Activated CD4-positive, alpha-beta T cell treated with anti-CD3 and anti-CD28 coated beads, Interleukin-2, amount 50 U/mL, for 1 hour (primary cell): ENCODE data around the gene MAP7.
"Not testable (repeated sequence)": the region's sequence is repeated elsewhere in the genome, so short reads cannot be mapped to it uniquely, and the experiment has no call there.

Source experiments
- DNase-seq: peaks from one replicate; pipeline ENCODE4 v3.0.0-alpha.2; 2020

MAP7 gene

DNA sequence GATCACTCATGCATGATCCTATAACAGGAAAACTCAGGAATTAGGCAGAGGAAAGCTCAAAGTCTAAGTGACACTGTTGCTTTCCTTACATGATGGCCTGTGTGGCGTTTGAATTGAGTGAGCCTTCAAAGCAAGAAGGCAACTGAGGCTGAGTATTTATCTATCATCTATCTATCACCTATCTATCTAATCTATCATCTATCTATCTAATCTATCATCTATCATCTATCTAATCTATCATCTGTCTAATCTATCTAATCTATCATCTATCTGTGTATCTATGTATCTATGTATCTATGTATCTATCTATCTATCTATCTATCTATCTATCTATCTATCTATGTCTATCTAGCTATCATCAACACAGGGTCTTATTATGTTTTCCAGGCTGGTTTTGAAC lies 218.8 kb downstream of the MAP7 start:
- no peak for DNase-seq

DNA sequence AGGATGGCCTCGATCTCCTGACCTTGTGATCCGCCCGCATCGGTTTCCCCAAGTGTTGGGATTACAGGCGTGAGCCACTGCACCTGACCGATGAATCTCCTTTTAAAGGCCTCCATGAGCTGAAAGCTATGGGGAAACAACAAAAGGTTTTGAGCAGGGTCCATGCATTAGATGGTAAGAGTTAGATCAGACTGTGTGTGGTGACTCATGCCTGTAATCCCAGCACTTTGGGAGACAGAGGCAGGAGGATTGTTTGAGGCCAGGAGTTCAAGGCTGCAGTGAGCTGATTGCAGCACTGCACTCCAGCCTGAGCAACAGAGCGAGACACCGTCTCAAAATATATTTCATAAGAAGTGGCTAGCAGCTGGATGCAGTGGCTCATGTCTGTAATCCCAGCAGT lies 219.6 kb downstream of the MAP7 start:
- DNase-seq: no peak

DNA sequence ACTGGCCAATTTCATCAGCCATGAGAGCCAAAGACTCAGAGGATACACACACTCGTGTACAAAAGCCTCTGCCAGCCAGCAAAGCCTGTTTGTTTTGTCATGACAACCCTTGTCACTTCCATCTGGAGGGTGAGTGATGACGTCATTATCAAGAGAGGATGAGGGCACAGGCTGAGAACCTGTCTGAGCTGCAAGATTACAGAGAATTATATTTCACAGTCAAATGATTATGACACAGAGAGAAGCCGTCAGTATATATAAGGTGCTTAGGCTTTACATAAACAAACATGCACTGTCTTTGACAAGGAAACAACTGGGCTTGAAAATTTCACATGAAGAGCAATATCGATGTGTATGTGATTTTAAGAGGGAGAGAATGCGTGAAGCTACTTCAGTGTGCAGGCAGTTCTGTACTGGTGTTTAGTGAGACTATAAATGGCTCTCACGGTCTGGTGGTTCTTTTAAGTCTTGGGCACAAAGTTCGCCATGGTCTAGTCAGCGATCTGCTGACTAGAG lies 224.1 kb downstream of the MAP7 start:
- no peak for DNase-seq

DNA sequence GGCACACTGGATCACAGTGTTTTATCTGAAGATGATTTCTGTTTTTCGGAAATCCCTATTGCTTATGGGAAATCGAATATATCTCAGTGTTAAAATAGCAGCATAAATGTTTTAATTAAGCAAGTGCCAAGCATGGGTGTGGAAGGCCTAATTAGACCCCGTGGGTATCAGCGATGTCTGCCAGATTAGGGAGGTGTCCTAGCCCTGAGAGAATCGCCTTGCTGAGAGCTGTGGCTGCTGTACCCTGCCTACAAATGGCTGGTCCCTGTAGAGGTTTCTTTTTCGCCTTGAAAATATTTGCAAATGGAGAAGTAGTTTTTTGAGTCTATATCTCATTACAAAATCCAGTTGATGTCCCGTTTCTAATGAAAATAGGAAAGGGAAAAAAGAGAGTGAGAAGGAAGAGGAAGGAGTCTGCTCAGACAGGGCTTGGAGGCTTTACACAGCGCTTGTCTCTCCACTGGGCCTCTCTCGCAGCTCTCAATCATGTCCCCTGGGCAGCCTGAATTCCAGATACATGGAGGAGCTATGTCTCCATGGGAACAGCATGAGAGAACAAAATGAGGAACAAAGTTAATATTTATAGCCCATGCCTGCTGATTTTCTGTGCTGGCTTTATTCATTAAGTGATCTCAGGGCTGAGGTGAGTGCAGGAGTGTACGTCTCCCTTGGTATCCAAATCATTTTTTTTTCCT lies 225.4 kb downstream of the MAP7 start:
- no peak for DNase-seq

DNA sequence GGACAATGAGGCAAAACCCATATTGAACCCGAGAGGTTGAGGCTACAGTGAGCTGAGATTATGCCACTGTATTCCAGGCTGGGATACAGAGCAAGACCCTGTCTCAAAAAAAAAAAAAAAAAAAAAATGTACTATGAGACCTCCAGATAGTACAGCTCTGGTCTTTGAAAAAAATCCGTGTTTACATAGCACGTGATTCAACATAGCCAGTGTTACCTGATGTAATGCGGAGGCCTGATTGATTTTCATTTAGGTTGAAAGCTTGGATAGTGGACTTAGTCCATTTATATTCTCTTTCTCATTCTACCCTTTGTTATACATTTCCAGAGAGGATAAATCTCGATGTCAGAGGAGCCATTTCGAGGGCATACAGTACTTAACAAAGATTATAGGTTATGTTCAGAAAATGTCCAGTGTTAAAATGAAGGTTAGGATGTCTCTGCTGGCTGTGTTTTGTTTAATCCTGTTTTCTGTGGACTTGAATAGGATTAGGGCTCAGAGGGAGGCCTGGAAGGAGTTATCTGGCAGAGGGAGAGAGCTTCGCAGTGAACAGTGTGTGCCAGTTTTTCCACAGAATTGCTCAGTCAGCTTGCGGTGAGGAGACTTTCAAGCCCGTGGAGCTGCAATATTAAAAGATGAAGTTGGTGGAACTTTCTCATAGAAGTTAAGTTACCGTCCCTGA lies 226.7 kb downstream of the MAP7 start:
- DNase-seq: no peak

DNA sequence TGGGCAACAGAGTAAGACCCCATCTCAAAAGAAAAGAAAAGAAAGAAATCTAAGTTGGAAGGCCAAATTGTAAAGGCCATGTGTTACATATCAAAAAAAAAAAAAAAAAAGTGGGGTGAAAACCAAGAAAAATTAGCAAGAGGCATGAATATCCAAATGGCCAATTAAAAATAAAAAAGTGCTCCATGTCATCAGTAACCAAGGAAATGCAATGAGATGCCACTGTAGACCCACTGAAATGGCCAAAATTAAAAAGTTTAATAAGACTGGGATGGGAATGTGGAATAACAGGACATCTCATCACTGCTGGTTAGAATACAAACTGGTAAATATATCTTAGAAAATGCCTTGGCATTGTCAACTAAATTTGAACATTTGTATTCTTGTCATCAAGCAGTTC lies 230.5 kb downstream of the MAP7 start:
- DNase-seq: no peak

DNA sequence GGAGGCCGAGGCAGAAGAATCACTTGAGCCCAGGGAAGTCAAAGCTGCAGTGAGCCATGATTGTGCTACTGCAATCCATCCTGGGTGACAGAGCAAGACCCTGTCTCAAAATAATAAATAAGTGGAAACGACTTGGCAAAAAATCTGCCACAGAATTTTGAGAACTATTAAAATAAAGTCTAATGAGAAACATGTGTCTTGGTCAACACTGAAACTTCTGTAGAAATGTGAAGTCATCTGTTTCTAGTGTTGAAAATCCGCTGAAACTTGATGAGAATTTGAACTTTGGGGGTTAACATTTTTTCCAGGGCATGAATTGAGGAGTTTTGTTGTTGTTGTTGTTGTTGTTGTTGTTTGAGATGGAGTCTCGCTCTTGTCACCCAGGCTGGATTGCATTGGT lies 231.5 kb downstream of the MAP7 start:
- DNase-seq: no peak

DNA sequence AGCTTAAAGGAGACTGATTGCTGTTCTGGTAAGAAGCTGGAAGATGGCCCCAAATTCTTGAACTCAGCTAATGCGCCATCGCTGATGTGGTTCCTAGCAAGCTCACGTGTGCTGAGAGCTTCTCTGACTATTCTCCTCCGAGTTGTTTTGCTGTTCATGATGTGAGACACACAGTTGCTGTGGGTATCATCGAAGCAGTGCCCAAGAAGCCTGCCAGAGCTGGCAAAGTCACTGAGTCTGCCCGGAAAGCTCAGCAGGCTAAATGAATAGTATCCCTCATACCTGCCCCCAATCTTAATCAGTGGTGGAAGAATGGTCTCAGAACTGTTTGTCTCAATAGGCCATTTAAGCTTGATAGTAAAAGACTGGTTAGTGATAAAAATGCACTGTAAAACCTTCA lies 232.3 kb downstream of the MAP7 start:
- no peak for DNase-seq

DNA sequence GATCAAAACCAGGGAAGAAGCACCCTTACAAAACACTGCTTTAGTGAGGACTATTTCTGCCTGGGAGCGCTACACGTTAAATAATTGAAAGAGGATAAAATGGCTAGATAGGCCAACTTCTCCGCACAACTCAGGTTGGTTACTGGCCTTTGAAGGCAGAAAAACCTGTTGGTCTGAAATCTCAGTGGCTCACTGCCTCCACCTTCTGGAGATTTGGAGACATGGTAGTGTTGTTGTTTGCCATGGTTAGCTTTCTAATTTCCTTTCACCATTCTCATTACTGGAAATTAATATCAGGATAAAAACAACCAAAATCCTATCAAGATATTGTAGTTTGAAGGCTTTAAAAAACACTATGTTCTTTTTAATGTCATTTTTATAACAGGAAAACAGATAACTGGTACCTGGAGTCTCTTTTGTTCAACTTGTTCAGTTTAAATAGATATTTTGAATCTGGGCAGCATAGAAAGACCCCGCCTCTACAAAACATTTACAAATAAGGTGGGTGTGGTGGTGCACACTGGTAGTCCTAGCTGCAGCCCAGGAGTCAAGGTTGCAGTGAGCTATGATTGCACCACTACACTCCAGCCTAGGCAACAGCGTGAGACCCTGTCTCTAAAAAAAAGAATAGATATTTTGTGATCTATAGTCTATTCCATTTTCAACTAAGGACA lies 233.1 kb downstream of the MAP7 start:
- peak; percentile 60 for DNase-seq

DNA sequence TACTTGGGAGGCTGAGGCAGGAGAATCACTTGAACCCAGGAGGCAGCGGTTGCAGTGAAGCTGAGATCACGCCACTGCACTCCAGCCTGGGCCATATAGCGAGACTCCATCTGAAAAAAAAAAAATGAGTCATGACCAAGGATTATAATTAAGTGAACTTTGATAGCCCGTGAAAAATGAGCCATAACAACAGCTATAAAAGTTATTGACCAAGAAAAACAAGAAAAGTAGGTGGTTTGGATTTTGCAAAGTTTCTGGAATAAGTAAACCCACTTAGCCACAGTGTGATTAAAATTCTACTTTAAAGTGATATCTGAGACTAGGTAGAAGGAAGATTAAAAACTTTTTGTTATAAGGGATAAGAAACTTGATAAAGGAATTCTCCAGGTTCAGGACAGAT lies 234.6 kb downstream of the MAP7 start:
- DNase-seq: no peak

DNA sequence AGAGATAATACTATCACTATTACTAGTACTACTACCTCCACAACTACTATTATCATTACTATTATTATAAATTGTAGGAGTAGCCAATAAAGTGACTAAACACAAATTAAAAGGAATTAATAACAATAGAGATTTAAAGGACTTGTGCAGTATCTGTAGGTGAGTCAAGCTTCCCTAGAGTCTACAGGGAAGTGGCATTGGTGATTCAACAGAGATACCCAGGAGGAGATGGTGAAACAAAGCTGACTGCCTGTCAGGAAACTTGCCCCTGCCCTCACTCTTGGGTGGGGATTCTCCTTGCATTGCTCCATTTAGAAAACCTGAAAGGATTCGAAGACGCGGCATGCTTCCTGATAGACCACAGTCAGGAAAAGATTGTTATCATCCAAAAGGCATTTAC lies 237.2 kb downstream of the MAP7 start:
- no peak for DNase-seq

DNA sequence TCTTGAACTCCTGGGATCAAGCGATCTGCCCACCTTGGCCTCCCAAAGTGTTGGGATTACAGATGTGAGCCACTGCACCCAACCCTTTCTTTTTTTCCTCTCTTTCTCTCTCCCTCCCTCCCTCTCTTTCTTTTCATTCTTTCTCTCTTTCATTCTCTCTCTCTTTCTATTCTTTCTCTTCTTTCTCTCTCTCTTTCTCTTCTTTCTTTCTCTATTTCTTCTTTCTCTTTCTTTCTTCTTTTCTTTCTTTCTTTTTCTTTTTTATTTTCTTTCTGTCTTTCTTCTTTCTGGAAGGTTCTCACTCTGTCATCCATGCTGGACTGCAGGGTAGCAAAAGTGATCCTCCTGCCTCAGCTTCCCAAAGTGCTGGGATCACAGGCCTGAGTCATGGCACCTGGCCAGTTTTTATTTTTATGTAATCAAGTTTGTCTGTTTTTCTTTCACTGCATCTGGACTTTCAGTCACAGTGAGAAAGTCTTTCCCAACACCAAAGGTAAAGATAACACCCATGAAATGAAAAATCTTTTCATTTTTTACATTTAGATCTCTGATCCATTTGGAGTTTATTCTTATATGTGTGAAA lies 240.4 kb downstream of the MAP7 start:
- DNase-seq: no peak

DNA sequence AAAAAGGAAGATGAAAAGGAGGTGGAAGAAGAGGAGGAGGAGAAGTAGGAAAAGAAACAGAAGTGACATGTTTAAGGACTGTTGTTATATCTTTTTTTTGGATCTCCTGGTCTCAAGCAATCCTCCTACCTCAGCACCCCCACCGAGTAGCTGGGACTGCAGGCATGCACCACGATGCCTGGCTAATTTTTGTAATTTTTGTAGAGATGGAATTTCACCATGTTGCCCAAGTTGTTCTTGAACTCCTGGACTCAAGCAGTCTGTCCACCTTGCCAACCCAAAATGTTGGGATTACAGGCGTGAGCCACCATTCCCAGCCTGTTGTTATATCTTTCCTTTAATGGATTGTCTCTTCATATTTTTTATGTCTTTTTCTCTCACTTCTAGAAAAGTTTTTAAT lies 241.1 kb downstream of the MAP7 start:
- DNase-seq: no peak

DNA sequence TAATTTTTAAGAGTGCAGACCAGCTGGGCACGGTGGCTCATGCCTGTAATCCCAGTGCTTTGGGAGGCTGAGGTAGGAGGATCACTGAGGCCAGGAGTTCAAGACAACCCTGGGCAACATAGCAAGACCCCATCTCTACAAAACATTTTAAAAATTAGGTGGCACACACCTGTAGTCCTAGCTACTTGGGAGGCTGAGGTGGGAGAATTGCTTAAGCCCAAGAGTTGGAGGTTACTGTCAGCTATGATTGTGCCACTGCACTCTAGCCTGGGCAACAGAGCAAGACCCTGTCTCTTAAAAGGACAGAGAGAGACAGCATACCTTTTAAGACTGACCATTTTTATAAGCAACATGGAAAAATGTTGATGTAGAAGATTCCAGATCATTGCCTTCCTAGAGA lies 241.8 kb downstream of the MAP7 start:
- not testable (repeated sequence) for DNase-seq

DNA sequence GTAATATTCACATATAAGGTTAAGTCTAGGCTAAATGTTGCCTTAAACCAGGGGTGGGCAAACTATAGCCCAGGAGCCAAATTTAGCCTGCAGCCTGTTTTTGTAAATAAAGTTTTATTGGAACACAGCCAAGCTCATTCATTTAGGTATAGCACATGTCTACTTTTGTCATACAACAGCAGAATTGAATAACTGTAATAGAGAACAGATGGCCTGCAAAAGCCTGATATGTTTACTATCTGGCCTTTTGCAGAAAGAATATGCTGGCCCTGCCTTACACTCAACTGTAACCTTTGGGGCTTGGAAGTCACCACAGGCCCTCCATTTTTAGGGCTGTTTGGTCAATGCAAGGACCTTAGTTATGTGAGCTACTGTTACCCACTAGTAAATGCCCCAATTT lies 242.9 kb downstream of the MAP7 start:
- DNase-seq: no peak

DNA sequence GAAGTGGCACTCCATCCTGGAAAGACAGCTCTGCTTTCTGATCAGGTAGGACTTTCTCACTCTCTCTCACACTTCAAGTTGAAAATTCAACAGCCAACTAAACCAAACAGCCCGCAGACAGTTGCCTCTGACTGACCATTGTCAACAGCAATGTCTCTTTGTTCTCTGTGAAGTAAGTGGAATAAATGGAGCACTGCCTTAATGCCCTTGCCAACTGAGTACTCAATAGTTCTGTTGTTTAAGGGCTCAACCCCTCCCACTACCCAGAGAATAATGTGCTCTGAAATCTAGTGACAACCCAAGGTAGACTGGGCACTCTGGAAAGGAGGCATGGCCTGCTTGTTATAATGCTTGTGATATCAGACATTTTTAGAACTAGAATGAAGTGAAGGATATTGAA lies 243.8 kb downstream of the MAP7 start:
- no peak for DNase-seq

DNA sequence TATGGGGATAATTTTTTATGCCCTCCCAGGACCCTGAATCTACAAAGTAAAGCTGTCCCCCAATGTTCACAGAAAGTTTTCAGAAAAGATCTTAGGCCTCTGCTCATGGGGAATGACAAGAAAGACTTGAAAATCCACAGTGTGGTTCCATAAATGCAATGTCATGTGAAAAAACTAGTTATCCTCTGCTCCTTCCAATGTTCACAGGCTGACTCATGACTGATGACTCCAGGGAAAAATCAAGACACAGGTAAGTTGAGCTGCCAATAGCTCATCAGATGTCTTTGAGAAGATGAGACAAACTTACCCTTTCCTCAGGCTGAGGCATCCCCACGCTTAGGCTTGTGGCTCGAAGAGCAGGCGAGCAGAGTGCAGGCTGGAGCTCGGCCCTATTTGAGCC lies 245.8 kb downstream of the MAP7 start:
- no peak for DNase-seq

DNA sequence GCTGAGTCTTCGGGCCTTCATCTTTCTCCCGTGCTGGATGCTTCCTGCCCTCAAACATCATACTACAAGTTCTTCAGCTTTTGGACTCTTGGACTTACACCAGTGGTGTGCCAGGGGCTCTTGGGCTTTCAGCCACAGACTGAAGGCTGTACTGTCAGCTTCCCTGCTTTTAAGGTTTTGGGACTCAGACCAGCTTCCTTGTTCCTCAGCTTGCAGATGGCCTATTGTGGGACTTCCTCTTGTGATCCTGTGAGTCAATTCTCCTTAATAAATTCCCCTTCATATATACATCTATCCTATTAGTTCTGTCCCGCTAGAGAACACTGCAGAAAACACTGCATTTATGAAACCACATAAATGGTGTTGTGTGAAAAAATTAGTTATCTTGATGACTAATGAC lies 246.7 kb downstream of the MAP7 start:
- no peak for DNase-seq

DNA sequence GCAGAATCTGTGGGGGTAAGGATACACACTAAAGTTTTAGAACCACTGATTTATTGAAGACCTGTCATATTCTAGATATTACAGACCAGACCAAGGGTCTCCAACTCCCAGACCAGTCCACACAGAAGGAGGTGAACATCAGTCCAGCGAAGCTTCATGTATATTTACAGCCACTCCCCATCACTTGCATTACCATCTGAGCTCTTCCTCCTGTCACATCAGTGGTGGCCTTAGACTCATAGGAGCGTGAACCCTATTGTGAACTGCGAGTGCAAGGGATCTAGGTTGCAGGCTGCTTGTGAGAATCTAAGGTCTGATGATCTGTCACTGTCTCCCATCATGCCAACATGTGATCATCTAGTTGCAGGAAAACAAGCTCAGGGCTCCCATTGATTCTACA lies 255.6 kb downstream of the MAP7 start:
- DNase-seq: no peak
